HG02571 (cell line): ENCODE data around the gene FGF2.
"Not testable (repeated sequence)": the region's sequence is repeated elsewhere in the genome, so short reads cannot be mapped to it uniquely, and the experiment has no call there.

Experiments used
- ATAC-seq: cut with Tn5 transposase; IDR thresholded peaks from one replicate; pipeline ENCODE4 v1.9.1; 2021; ENCODE audit warnings: mild to moderate bottlenecking, moderate library complexity; ENCODE audit not compliant: unreplicated experiment

The FGF2 gene

DNA sequence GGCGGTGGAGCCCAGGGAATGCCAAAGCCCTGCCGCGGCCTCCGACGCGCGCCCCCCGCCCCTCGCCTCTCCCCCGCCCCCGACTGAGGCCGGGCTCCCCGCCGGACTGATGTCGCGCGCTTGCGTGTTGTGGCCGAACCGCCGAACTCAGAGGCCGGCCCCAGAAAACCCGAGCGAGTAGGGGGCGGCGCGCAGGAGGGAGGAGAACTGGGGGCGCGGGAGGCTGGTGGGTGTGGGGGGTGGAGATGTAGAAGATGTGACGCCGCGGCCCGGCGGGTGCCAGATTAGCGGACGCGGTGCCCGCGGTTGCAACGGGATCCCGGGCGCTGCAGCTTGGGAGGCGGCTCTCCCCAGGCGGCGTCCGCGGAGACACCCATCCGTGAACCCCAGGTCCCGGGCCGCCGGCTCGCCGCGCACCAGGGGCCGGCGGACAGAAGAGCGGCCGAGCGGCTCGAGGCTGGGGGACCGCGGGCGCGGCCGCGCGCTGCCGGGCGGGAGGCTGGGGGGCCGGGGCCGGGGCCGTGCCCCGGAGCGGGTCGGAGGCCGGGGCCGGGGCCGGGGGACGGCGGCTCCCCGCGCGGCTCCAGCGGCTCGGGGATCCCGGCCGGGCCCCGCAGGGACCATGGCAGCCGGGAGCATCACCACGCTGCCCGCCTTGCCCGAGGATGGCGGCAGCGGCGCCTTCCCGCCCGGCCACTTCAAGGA, at the start of gene FGF2:
Gene FGF2, plus strand, starts transcription at position 279 of the 705 bp plus-strand sequence. Its CDS starts 344 bp downstream, at position 623.
- ATAC-seq = peak; percentile 14

GRCh38 chr4:122776916-122777315, 49.7 kb upstream of the FGF2 start:
- ATAC-seq = no peak

DNA sequence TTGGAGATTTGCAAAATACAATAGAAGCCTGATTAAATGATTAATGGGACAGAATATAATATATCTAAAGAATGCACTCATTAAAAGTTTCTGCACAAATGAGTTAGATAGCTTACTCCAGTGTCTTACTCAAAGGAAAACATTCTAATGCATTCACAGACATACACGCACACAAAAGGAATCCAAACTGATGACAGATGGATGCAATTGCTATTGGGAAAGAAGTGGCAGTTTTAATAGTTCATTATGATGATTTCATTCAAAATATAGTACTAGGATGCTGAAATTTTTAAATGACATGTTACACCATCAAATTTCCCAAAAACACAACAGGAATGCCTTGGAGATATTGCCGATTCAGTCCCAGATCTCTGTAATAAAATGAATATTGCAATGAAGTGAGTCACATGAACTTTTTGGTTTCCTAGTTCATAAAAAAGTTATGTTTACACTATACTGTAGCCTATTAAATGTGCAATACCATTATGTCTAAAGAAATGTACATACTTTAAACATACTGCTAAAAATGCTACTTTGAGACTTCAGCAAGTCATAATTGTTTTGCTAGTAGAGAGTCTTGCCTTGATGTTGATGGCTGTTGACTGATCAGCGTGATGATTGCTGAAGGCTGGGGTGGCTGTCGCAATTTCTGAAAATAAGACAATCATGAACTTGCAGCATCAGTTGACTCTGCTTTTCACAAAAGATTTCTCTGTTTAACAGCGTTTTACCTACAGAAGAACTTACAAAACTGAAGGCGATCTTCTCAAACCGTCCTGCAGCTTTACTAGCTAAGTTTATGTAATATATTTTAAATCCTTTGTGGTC, 48.6 kb upstream of the FGF2 start:
- ATAC-seq = no peak

DNA sequence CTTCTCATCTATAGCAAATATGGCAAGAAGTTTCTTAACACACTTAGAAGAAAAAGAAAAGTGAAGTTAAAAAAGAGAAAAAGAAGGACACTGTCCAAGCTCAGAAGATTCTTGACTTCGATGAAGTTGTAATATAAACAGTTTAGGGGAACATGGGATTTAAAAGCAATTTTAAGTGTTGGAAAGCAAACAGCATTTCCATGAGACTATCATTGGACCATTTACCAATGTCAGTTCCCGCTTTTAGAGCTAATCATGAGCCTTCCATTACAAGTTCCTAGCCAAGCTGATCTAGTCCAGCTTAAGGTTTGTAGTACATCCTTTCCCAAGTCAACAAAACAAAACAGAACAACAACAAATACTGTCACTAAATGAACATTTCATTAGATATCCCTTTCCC, 45.1 kb upstream of the FGF2 start:
- no peak for ATAC-seq

- no peak for ATAC-seq
Measured at GRCh38 chr4:122783301-122784215, 43.1 kb upstream of the FGF2 start.

GRCh38 chr4:122784261-122784660, 42.4 kb upstream of the FGF2 start:
- ATAC-seq = no peak

DNA sequence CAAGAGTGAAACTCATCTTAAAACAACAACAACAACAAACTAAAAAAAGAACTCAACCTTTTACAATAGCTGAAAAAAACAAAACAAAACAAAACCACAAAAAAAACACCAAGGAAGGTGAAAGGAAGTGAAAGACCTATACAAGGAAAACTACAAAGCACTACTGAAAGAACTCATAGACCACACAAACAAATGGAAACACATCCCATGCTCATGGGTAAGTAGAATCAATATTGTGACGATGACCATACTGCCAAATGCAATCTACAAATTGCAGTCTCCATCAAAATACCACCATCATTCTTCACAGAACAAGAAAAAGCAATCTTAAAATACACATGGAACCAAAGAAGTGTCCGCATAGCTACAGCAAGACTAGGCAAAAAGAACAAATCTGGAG, 41.5 kb upstream of the FGF2 start:
- ATAC-seq = no peak

DNA sequence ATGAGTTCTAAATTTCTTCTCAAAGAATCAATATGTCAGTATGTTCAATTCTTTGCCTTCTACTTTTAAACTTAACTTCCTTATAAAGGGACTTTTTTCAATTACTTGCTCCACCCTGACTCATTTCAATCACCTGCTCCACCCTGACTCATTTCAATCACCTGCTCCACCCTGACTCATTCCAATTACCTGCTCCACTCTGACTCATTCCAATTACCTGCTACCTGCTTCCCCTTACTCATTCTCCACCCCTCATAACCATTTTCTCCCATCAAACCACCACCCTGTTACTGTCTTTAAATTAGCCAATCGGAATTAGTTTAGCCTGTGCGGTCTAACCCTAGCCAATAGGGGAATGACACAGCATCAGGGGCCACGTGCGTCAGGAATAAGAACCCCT, 40.3 kb upstream of the FGF2 start:
- ATAC-seq = not testable (repeated sequence)

DNA sequence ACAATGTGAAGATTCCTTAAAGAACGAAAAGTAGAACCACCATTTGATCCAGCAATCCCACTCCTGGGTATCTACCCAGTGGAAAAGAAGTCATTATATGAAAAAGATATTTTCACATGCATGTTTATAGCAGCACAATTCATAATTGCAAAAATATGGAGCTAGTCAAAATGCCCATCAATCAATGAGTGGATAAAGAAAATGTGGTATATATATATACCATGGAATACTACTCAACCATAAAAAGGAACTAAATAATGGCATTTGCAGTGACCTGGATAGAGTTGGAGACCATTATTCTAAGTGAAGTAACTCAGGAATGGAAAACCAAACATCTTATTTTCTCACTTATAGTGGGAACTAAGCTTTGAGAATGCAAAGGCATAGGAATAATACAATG, 39.7 kb upstream of the FGF2 start:
- ATAC-seq = not testable (repeated sequence)

DNA sequence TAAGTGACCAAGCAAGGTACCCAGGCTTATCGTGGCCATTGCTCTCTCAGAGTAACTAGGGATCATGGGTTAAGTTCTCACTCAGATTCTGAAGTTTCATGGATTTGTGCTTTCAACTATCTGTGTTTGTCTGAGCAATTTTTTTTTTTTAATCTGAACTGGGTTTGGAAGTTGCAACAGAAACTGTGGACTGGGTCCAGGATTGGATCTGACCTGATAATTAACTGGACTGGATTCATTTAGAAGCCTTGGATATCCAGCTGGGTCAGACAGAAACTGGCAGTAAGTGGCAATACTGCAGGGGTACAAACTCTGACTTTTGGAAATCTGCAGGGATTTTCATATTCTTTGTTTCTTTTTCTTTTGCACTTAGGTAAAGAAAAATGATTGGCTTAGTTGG, 38.7 kb upstream of the FGF2 start:
- ATAC-seq = no peak

GRCh38 chr4:122788935-122789334, 37.7 kb upstream of the FGF2 start:
- no peak for ATAC-seq

GRCh38 chr4:122793811-122794210, 32.8 kb upstream of the FGF2 start:
- no peak for ATAC-seq

- ATAC-seq = no peak
Measured at GRCh38 chr4:122796801-122797404, 29.7 kb upstream of the FGF2 start.

DNA sequence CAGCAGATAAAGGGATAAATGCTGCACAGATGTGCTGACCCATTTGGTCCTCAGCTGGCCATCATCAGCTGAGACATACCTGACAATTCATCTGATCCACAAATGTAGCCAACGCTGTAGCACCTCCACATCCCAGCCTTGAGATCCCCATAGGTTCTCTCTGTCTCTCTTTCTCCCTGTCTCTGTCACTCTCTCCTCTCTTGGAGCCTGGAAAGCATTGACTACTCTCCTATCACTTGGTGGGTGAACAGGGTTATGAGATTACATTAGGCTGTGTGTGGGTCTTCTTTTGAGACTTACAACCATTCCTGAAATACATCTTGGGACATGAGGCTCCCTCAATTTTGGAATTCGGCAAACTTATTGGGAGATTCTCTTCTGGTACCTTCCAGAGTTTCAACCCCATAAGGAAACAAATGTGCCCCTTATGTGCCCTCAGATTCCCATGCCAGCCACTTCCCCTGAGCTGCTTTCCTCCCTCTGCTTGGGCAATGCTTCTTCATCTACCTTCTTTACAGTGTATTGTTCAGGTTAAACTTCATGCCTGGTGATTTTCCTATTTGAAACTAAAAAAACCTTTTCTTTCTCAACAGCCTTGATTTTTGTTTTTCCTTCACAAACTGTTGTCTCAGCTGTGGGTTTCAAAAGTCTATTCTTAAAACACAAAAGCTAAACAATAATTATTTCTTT, 29.1 kb upstream of the FGF2 start:
- no peak for ATAC-seq

DNA sequence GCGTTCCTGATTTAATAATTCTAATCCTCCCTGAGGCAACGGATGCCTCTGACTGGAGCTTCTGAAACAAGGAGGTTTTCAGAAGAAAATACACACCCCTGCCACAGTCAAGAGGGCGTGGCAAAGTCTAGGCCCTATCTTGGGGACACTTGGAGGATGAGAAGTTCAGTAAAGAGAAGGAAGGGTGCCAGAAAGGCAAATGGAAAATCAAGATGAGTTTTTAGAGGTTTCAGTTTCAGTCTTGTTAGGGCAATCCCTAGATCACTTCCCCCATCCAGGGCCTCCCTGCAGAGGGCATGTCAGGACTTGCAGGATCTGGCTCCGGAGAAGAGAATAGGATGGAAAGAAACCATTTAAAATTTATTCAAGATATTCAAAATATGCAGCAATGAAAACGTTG, 28.5 kb upstream of the FGF2 start:
- no peak for ATAC-seq

GRCh38 chr4:122798917-122799316, 27.7 kb upstream of the FGF2 start:
- ATAC-seq = no peak

- no peak for ATAC-seq
Measured at GRCh38 chr4:122803788-122804208, 22.8 kb upstream of the FGF2 start.

- ATAC-seq = no peak
Measured at GRCh38 chr4:122806981-122807679, 19.5 kb upstream of the FGF2 start.

GRCh38 chr4:122810669-122811068, 16.0 kb upstream of the FGF2 start:
- ATAC-seq = no peak

DNA sequence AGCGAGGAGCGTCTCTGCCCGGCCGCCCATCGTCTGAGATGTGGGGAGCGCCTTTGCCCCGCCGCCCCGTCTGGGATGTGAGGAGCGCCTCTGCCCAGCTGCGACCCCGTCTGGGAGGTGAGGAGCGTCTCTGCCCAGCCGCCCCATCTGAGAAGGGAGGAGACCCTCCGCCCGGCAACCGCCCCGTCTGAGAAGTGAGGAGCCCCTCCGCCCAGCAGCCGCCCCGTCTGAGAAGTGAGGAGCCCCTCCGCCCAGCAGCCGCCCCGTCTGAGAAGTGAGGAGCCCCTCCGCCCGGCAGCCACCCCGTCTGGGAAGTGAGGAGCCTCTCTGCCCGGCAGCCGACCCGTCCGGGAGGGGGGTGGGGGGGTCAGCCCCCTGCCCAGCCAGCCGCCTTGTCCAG, 14.8 kb upstream of the FGF2 start:
- not testable (repeated sequence) for ATAC-seq
